Right lobe of liver (tissue), 4 donors: ENCODE results near the gene BBOX1.

Experiments used
- POLR2A ChIP-seq: fragments of 450-650 bp; IDR thresholded peaks from one replicate; pipeline ENCODE4 v1.6.1; 2017; ENCODE audit warnings: antibody characterized with exemption, mild to moderate bottlenecking
- TF ChIP-seq, protein P1 (sequence below), 4 donors: fragments of 200-600 bp in 3 of 4; fragments of 450-650 bp in 1 of 4; IDR thresholded peaks; one replicate each; pipeline versions ENCODE4 v1.5.1 to v1.8.0; 2016 to 2022; ENCODE audit warnings: antibody characterized with exemption in 4 of 4, mild to moderate bottlenecking in 2 of 4
- donor health status: DM: no; HTN: no; CAD: no.
- donor health status: DM: no; HTN: no; CAD: no.
- donor health status: DM: no; HTN: yes; CAD: no.

DNA sequence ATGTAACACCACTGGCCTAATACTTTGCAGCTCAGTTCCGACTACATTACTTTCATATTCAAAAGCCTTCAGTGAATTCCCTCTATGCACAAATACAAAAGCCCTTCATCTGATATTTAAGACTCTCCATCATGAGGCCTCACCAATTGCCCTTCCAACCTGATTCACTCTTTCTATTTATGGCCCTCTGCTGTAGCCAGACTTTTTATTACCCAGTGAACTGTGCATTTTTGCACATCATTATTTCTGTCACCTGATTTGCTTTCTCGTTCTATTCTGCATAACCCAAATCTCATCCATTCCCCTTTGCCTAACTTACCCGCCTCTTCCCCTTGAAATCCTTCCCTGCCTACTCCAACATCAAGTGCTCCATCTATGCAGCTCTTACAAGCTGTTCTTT is 78.3 kb downstream of the BBOX1 start:
- TF ChIP-seq, protein P1, sequence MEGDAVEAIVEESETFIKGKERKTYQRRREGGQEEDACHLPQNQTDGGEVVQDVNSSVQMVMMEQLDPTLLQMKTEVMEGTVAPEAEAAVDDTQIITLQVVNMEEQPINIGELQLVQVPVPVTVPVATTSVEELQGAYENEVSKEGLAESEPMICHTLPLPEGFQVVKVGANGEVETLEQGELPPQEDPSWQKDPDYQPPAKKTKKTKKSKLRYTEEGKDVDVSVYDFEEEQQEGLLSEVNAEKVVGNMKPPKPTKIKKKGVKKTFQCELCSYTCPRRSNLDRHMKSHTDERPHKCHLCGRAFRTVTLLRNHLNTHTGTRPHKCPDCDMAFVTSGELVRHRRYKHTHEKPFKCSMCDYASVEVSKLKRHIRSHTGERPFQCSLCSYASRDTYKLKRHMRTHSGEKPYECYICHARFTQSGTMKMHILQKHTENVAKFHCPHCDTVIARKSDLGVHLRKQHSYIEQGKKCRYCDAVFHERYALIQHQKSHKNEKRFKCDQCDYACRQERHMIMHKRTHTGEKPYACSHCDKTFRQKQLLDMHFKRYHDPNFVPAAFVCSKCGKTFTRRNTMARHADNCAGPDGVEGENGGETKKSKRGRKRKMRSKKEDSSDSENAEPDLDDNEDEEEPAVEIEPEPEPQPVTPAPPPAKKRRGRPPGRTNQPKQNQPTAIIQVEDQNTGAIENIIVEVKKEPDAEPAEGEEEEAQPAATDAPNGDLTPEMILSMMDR (IDR thresholded peaks at IDR 0.05) = no peak
- no peak for TF ChIP-seq POLR2A
